HL-60 (cell line): ENCODE measurements around the gene CACFD1.

Experiments
- DNase-seq, 2 experiments: peaks; one replicate each; pipeline ENCODE4 v3.0.0-alpha.2; 2010 to 2020; ENCODE audit warnings: low read depth in 1 of 2, low spot score in 1 of 2
- H3K27ac ChIP-seq: fragments of 250-450 bp; sonication (Bioruptor Pico); replicated peaks from 2 replicates; pipeline ENCODE4 v1.5.1; 2020; ENCODE audit warnings: mild to moderate bottlenecking, moderate library complexity
- H3K27me3 ChIP-seq: fragments of 250-450 bp; sonication (Bioruptor Pico); 2 replicates; pipeline ENCODE4 v1.5.1; 2021; ENCODE audit warnings: mild to moderate bottlenecking, moderate library complexity; ENCODE audit not compliant: insufficient read depth, poor library complexity, severe bottlenecking
- H3K4me3 ChIP-seq: replicated peaks from 2 replicates; pipeline ENCODE4 v1.5.1; 2011; ENCODE audit warnings: mild to moderate bottlenecking, control low read depth, low read length; ENCODE audit not compliant: insufficient read depth
- CTCF ChIP-seq: IDR thresholded peaks from one replicate; pipeline ENCODE4 v1.5.1; 2011; ENCODE audit warnings: low read length, control low read depth, inconsistent platforms; ENCODE audit not compliant: insufficient read depth
- GABPA ChIP-seq: IDR thresholded peaks from 2 replicates; pipeline ENCODE4 v1.6.1; 2012; ENCODE audit warnings: low read depth
- POLR2AphosphoS5 ChIP-seq: IDR thresholded peaks from 2 replicates; pipeline ENCODE4 v1.6.1; 2012; ENCODE audit warnings: low read depth
- REST ChIP-seq: IDR thresholded peaks from 2 replicates; pipeline ENCODE4 v1.6.1; 2012; ENCODE audit warnings: low read depth; ENCODE audit not compliant: insufficient replicate concordance
- SPI1 ChIP-seq: IDR thresholded peaks from 2 replicates; pipeline ENCODE4 v1.6.1; 2012; ENCODE audit warnings: low read depth, mild to moderate bottlenecking, borderline replicate concordance

Gene CACFD1

GRCh38 chr9:133441571-133441970 lies 18.2 kb upstream of the CACFD1 start:
- peaks cover 3% of the 10 kb centered on the region for H3K27me3 ChIP-seq
- no peak for DNase-seq

DNA sequence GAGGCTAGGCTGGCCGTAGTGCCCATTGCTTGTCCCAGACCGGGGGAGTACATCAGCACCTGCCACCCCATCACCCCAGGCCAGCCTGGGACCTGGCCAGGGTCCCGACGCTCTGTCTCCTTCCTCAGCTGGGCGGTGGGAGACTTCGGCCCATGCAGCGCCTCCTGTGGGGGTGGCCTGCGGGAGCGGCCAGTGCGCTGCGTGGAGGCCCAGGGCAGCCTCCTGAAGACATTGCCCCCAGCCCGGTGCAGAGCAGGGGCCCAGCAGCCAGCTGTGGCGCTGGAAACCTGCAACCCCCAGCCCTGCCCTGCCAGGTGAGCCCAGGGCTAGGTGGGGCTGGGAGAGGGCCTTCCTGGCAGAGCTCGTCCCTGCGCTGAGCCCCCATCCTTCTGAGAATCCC lies 16.5 kb upstream of the CACFD1 start:
- TF ChIP-seq GABPA (no peak), POLR2AphosphoS5 (no peak), REST (no peak), CTCF (no peak), SPI1 (no peak)
- H3K27ac ChIP-seq = no peak overlapping the region
- DNase-seq = no peak
- peaks cover 4% of the 10 kb centered on the region for H3K27me3 ChIP-seq
- no peak overlapping the region for H3K4me3 ChIP-seq

More at GRCh38 chr9:133441571-133441970, 18.2 kb upstream of the CACFD1 start:
- TF ChIP-seq CTCF (no peak), SPI1 (no peak), POLR2AphosphoS5 (no peak), REST (no peak), GABPA (no peak)
- Histone ChIP-seq H3K27ac (no peak overlapping the region), H3K4me3 (no peak overlapping the region)

DNA sequence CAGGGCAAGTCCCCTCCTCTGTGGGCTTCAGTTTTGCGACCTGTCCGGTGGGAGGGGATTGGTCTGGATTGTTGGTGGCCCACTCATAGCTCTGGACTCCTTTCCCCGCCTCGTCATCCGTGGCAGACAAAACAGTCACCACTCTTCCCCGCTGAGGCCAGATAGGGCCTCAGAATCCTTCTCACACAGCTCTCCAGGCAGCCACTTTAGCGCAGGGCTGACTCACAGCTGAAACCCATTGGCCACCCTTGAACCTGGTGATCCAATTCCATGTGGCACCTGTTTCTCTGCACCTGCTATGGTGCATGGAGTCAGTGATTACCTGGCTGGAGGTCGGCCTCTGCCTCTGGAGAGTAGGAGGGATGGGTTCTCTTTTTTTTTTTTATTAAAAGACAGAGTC lies 15.8 kb upstream of the CACFD1 start:
- peaks cover 4% of the 10 kb centered on the region for H3K27me3 ChIP-seq
- no peak for DNase-seq
- H3K27ac ChIP-seq = no peak overlapping the region
- TF ChIP-seq SPI1 (no peak), REST (no peak), GABPA (no peak), CTCF (no peak), POLR2AphosphoS5 (no peak)
- no peak overlapping the region for H3K4me3 ChIP-seq
